HepG2 (cell line): Measurements from ENCODE around the gene NUDCD2. TPM values are rescaled to one million over a fixed set of nuclear protein-coding genes. Genes with fewer than 3 reads are reported as not detected.

Experiments used
- AKAP8 ChIP-seq: sonication (generic); formaldehyde crosslinking; IDR thresholded peaks from 2 replicates; pipeline ENCODE4 v1.5.1; 2020; ENCODE audit warnings: mild to moderate bottlenecking, missing genetic modification reagents
- CBX5 ChIP-seq: sonication (generic); formaldehyde crosslinking; IDR thresholded peaks from 2 replicates; pipeline ENCODE4 v1.4.0; 2020; ENCODE audit warnings: missing genetic modification reagents, borderline replicate concordance
- CEBPG ChIP-seq: IDR thresholded peaks from 2 replicates; pipeline ENCODE4 v1.6.1; 2016
- HNF4A ChIP-seq: sonication (generic); formaldehyde crosslinking; IDR thresholded peaks from 2 replicates; pipeline ENCODE4 v1.4.0; 2020; ENCODE audit warnings: missing genetic modification reagents
- KDM4B ChIP-seq: sonication (generic); formaldehyde crosslinking; IDR thresholded peaks from 2 replicates; pipeline ENCODE4 v1.4.0; 2020; ENCODE audit warnings: missing genetic modification reagents
- KLF9 ChIP-seq: IDR thresholded peaks from 2 replicates; pipeline ENCODE4 v1.6.1; 2016; ENCODE audit warnings: low read depth
- MTF1 ChIP-seq: sonication (generic); formaldehyde crosslinking; IDR thresholded peaks from 2 replicates; pipeline ENCODE4 v1.5.0; 2020; ENCODE audit warnings: missing genetic modification reagents
- NFKB2 ChIP-seq: sonication (generic); formaldehyde crosslinking; IDR thresholded peaks from 2 replicates; pipeline ENCODE4 v1.4.0; 2020; ENCODE audit warnings: missing genetic modification reagents, borderline replicate concordance
- ONECUT2 ChIP-seq: sonication (generic); formaldehyde crosslinking; IDR thresholded peaks from 2 replicates; pipeline ENCODE4 v1.4.0; 2020; ENCODE audit warnings: missing genetic modification reagents
- SRSF1 ChIP-seq: fragments of 200-400 bp; formaldehyde crosslinking; optimal IDR thresholded peaks from 2 replicates; pipeline ENCODE3; 2017; ENCODE audit warnings: mild to moderate bottlenecking, low read depth, low read length, moderate library complexity
- THYN1 ChIP-seq: sonication (generic); formaldehyde crosslinking; IDR thresholded peaks from 2 replicates; pipeline ENCODE4 v1.8.1; 2023; ENCODE audit warnings: low read depth, mild to moderate bottlenecking, moderate library complexity, missing genetic modification reagents, borderline replicate concordance
- XRCC5 ChIP-seq: fragments of 200-400 bp; formaldehyde crosslinking; optimal IDR thresholded peaks from 2 replicates; pipeline ENCODE3; 2017; ENCODE audit warnings: mild to moderate bottlenecking, low read length
- ZBTB42 ChIP-seq: sonication (generic); formaldehyde crosslinking; IDR thresholded peaks from 2 replicates; pipeline ENCODE4 v1.5.0; 2020; ENCODE audit warnings: mild to moderate bottlenecking, missing genetic modification reagents
- ZNF138 ChIP-seq: sonication (generic); formaldehyde crosslinking; IDR thresholded peaks from 2 replicates; pipeline ENCODE4 v1.5.0; 2020; ENCODE audit warnings: mild to moderate bottlenecking, low read depth, missing genetic modification reagents
- ZNF18 ChIP-seq: sonication (generic); formaldehyde crosslinking; IDR thresholded peaks from 2 replicates; pipeline ENCODE4 v1.8.0; 2022; ENCODE audit warnings: mild to moderate bottlenecking, missing genetic modification reagents; ENCODE audit not compliant: insufficient replicate concordance
- ZNF317 ChIP-seq: sonication (generic); formaldehyde crosslinking; IDR thresholded peaks from 2 replicates; pipeline ENCODE4 v1.5.0; 2020; ENCODE audit warnings: mild to moderate bottlenecking, missing genetic modification reagents
- ZNF451 ChIP-seq: sonication (generic); formaldehyde crosslinking; IDR thresholded peaks from 2 replicates; pipeline ENCODE4 v1.5.0; 2020; ENCODE audit warnings: mild to moderate bottlenecking, missing genetic modification reagents
- ZNF710 ChIP-seq: sonication (generic); formaldehyde crosslinking; IDR thresholded peaks from 2 replicates; pipeline ENCODE4 v1.5.0; 2020; ENCODE audit warnings: mild to moderate bottlenecking, missing genetic modification reagents, borderline replicate concordance
- ZNF841 ChIP-seq: sonication (generic); formaldehyde crosslinking; IDR thresholded peaks from 2 replicates; pipeline ENCODE4 v1.8.1; 2023; ENCODE audit warnings: missing genetic modification reagents, borderline replicate concordance
- polyA plus RNA-seq, 8 experiments: library from polyadenylated mRNA; depleted of rRNA in 3 of 8; stranded (reverse) in 7 of 8; unstranded in 1 of 8; fragments of >200 nt; fragmentation: Illumina TruSeq in 4 of 8; extraction: Trizol in 4 of 8; gene quantifications; 2 replicates each; pipeline versions ENCODE4 v1.2.1 to v1.2.3, GENCODE V29; 2011 to 2016; ENCODE audit warnings: low read depth in 4 of 8, missing spikeins in 1 of 8, mixed read lengths in 1 of 8; ENCODE audit not compliant: insufficient read depth in 1 of 8
- total RNA-seq, 5 experiments: library from RNA; depleted of rRNA; stranded (reverse); fragments of >200 nt; fragmentation: Illumina TruSeq; extraction: Trizol; gene quantifications; 2 replicates each; pipeline ENCODE4 v1.2.3, GENCODE V29; 2016; ENCODE audit warnings: low read depth in 1 of 5
- TF ChIP-seq, protein P1 (sequence below): sonication (generic); formaldehyde crosslinking; IDR thresholded peaks from 2 replicates; pipeline ENCODE4 v1.4.0; 2020; ENCODE audit warnings: missing genetic modification reagents, low read depth, mild to moderate bottlenecking, borderline replicate concordance
- TF ChIP-seq, protein P2 (sequence below): fragments of 450-650 bp; IDR thresholded peaks from 2 replicates; pipeline ENCODE4 v1.6.1; 2017; ENCODE audit warnings: mild to moderate bottlenecking
- TF ChIP-seq, protein P3 (sequence below): IDR thresholded peaks from 2 replicates; pipeline ENCODE4 v1.6.1; 2016; ENCODE audit warnings: missing biosample characterization, missing genetic modification reagents, low read depth

The NUDCD2 gene
- total and polyA plus RNA-seq, 2 of the 13 experiments (the other 11 are each of a cell fraction or from before 2014, with no cell fraction given) = 14.8 to 39.2 TPM

- TF ChIP-seq NFKB2 (CRISPR knock-in tag) (no peak), XRCC5 (no peak), ZNF451 (CRISPR knock-in tag) (no peak), ONECUT2 (CRISPR knock-in tag) (no peak), ZNF841 (CRISPR knock-in tag) (no peak), MTF1 (CRISPR knock-in tag) (no peak), HNF4A (CRISPR knock-in tag) (peak; percentile 42; the same call in 1 of the 2 replicates), AKAP8 (CRISPR knock-in tag) (no peak), THYN1 (CRISPR knock-in tag) (no peak), KDM4B (no peak), ZNF18 (no peak), KLF9 (CRISPR knock-in tag) (no peak), ZNF138 (CRISPR knock-in tag) (no peak), ZNF317 (CRISPR knock-in tag) (no peak), SRSF1 (no peak), CEBPG (CRISPR knock-in tag) (no peak), ZNF710 (CRISPR knock-in tag) (no peak), CBX5 (CRISPR knock-in tag) (no peak), ZBTB42 (no peak)
- TF ChIP-seq, protein P1, sequence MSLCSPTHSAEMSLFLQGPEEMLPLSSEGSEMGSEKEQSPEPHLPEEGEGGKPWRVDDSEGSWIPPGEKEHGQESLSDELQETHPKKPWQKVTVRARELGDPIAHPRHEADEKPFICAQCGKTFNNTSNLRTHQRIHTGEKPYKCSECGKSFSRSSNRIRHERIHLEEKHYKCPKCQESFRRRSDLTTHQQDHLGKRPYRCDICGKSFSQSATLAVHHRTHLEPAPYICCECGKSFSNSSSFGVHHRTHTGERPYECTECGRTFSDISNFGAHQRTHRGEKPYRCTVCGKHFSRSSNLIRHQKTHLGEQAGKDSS (CRISPR knock-in tag) = no peak
- TF ChIP-seq, protein P2, sequence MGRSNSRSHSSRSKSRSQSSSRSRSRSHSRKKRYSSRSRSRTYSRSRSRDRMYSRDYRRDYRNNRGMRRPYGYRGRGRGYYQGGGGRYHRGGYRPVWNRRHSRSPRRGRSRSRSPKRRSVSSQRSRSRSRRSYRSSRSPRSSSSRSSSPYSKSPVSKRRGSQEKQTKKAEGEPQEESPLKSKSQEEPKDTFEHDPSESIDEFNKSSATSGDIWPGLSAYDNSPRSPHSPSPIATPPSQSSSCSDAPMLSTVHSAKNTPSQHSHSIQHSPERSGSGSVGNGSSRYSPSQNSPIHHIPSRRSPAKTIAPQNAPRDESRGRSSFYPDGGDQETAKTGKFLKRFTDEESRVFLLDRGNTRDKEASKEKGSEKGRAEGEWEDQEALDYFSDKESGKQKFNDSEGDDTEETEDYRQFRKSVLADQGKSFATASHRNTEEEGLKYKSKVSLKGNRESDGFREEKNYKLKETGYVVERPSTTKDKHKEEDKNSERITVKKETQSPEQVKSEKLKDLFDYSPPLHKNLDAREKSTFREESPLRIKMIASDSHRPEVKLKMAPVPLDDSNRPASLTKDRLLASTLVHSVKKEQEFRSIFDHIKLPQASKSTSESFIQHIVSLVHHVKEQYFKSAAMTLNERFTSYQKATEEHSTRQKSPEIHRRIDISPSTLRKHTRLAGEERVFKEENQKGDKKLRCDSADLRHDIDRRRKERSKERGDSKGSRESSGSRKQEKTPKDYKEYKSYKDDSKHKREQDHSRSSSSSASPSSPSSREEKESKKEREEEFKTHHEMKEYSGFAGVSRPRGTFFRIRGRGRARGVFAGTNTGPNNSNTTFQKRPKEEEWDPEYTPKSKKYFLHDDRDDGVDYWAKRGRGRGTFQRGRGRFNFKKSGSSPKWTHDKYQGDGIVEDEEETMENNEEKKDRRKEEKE = no peak
- TF ChIP-seq, protein P3, sequence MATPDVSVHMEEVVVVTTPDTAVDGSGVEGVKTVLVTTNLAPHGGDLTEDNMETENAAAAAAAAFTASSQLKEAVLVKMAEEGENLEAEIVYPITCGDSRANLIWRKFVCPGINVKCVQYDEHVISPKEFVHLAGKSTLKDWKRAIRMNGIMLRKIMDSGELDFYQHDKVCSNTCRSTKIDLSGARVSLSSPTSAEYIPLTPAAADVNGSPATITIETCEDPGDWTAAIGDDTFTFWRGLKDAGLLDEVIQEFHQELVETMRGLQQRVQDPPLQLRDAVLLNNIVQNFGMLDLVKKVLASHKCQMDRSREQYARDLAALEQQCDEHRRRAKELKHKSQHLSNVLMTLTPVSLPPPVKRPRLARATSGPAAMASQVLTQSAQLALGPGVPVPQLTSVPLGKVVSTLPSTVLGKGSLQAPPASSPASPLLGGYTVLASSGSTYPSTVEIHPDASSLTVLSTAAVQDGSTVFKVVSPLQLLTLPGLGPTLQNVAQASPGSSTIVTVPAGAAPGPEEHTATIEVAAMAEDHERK (CRISPR knock-in tag) = no peak
Measured at GRCh38 chr5:163504079-163504931, 44.4 kb upstream of the NUDCD2 start (continued).
